ENCODE measurements around the gene CRELD2.

GRCh38 chr22:49887702-49888101 lies 30.7 kb upstream of the CRELD2 start:
- no peak for TF ChIP-seq POLR2AphosphoS5 (IDR thresholded peaks at IDR 0.05; ENCODE audit: low read depth, low read length)
- TF ChIP-seq CCAR2 (optimal IDR thresholded peaks at IDR 0.05; ENCODE audit: low read depth, low read length), result no peak
- TF ChIP-seq CTCF (CRISPR knock-in tag; IDR thresholded peaks at IDR 0.05), result no peak
- TF ChIP-seq, protein P1, sequence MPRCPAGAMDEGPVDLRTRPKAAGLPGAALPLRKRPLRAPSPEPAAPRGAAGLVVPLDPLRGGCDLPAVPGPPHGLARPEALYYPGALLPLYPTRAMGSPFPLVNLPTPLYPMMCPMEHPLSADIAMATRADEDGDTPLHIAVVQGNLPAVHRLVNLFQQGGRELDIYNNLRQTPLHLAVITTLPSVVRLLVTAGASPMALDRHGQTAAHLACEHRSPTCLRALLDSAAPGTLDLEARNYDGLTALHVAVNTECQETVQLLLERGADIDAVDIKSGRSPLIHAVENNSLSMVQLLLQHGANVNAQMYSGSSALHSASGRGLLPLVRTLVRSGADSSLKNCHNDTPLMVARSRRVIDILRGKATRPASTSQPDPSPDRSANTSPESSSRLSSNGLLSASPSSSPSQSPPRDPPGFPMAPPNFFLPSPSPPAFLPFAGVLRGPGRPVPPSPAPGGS (CRISPR knock-in tag; IDR thresholded peaks at IDR 0.05), result no peak

Measured in HepG2 (cell line).